ENCODE measurements around the gene PRADC1. TPM values are rescaled to one million over a fixed set of nuclear protein-coding genes. Genes with fewer than 3 reads are reported as not detected.

Gene PRADC1
- total and polyA plus RNA-seq, 2 donors (not counting 3 experiments of a cell fraction or from before 2014, with no cell fraction given), result 19.6 to 32.7 TPM

- Histone ChIP-seq H3K79me2 (ENCODE audit: control insufficient read depth, insufficient read depth, low read length) (no peaks in the 10 kb centered on the region), H3K9me3 (replicated peaks; ENCODE audit: control insufficient read depth, insufficient read depth, low read length) (no peaks in the 10 kb centered on the region), H3K36me3 (ENCODE audit: control insufficient read depth in 2 of 2, extremely low read depth in 1 of 2, insufficient read depth in 2 of 2, low read length in 2 of 2) (no peaks in the 10 kb centered on the region), H3K27me3 (ENCODE audit: control insufficient read depth in 2 of 2, insufficient read depth in 2 of 2, low read length in 2 of 2) (peaks cover 8 to 12% of the 10 kb centered on the region in 2 experiments), H3K4me3 (replicated peaks in 1 of 3; ENCODE audit: insufficient read depth in 1 of 3, low read depth in 1 of 3, low read length in 3 of 3) (no peak overlapping the region), H2AFZ (ENCODE audit: low read depth, low read length) (no peak overlapping the region), H3K9ac (replicated peaks; ENCODE audit: extremely low read depth, insufficient read depth, low read length) (no peak overlapping the region), H3K4me2 (ENCODE audit: insufficient read depth, low read length) (no peak overlapping the region), H3K4me1 (ENCODE audit: control insufficient read depth, extremely low read depth, insufficient read depth, low read length) (peaks cover 4% of the 10 kb centered on the region), H4K20me1 (replicated peaks; ENCODE audit: control insufficient read depth, extremely low read depth, insufficient read depth, low read length) (no peaks in the 10 kb centered on the region), H3K27ac (ENCODE audit: insufficient read depth, low read depth, low read length) (no peak overlapping the region), H3K9me1 (replicated peaks; ENCODE audit: control insufficient read depth, extremely low read depth, insufficient read depth, low read length) (no peaks in the 10 kb centered on the region)
- intact Hi-C loops (cut with micrococcal nuclease), result no loop called here
- dilution Hi-C loops (cut with MboI; ENCODE audit: extremely low pct_ligation_motif_present, low sequenced_read_pairs), result no loop called here
- FAIRE-seq (no peak), DNase-seq (ENCODE audit: low read depth, low spot score) (no peak)
- TF ChIP-seq FOS (IDR thresholded peaks at IDR 0.05; ENCODE audit: borderline replicate concordance, insufficient read depth, low read length) (no peak), GATA2 (IDR thresholded peaks at IDR 0.05; ENCODE audit: insufficient read depth, insufficient read length, low read depth, low read length) (no peak)
- POLR2A ChIA-PET, result no interaction called here
- no TSS peak for BruUV-seq (replicated peaks)
- CTCF ChIA-PET, result interaction anchor here (0.9 to 1.0 kb wide), 3 partner anchors 8 to 11 kb away, joined by 3 to 5 read pairs (median 3); no protein-coding TSS in a partner anchor
Observed at GRCh38 chr2:73279852-73280251, 46.8 kb upstream of the PRADC1 start.

GRCh38 chr2:73272270-73272669 lies 39.2 kb upstream of the PRADC1 start:
- intact Hi-C loops (cut with micrococcal nuclease), result no loop called here
- BruUV-seq (replicated peaks), result no TSS peak
- Histone ChIP-seq H3K4me2 (ENCODE audit: insufficient read depth, low read length) (no peak overlapping the region), H2AFZ (ENCODE audit: low read depth, low read length) (no peak overlapping the region), H3K9me1 (replicated peaks; ENCODE audit: control insufficient read depth, extremely low read depth, insufficient read depth, low read length) (no peaks in the 10 kb centered on the region), H3K4me3 (replicated peaks in 1 of 3; ENCODE audit: insufficient read depth in 1 of 3, low read depth in 1 of 3, low read length in 3 of 3) (no peak overlapping the region), H3K4me1 (ENCODE audit: control insufficient read depth, extremely low read depth, insufficient read depth, low read length) (no peaks in the 10 kb centered on the region), H3K9ac (replicated peaks; ENCODE audit: extremely low read depth, insufficient read depth, low read length) (no peak overlapping the region), H3K36me3 (ENCODE audit: control insufficient read depth in 2 of 2, extremely low read depth in 1 of 2, insufficient read depth in 2 of 2, low read length in 2 of 2) (no peaks in the 10 kb centered on the region), H3K79me2 (ENCODE audit: control insufficient read depth, insufficient read depth, low read length) (no peaks in the 10 kb centered on the region), H3K27me3 (ENCODE audit: control insufficient read depth in 2 of 2, insufficient read depth in 2 of 2, low read length in 2 of 2) (peaks cover 39 to 47% of the 10 kb centered on the region in 2 experiments), H3K27ac (ENCODE audit: insufficient read depth, low read depth, low read length) (no peak overlapping the region), H4K20me1 (replicated peaks; ENCODE audit: control insufficient read depth, extremely low read depth, insufficient read depth, low read length) (no peaks in the 10 kb centered on the region), H3K9me3 (replicated peaks; ENCODE audit: control insufficient read depth, insufficient read depth, low read length) (no peaks in the 10 kb centered on the region)
- DNase-seq (ENCODE audit: low read depth, low spot score), result no peak
- POLR2A ChIA-PET, result no interaction called here
- CTCF ChIA-PET, result interaction anchor here (1.2 kb wide), 1 partner anchor 8 kb away, joined by 3 read pairs; no protein-coding TSS in a partner anchor
- FAIRE-seq, result no peak
- TF ChIP-seq POLR2AphosphoS5 (IDR thresholded peaks at IDR 0.05; ENCODE audit: insufficient read depth, low read depth, low read length) (no peak), GATA2 (IDR thresholded peaks at IDR 0.05; ENCODE audit: insufficient read depth, insufficient read length, low read depth, low read length) (no peak), EZH2 (IDR thresholded peaks at IDR 0.05; ENCODE audit: borderline replicate concordance, low read depth, low read length, severe bottlenecking) (no peak), MAX (IDR thresholded peaks at IDR 0.05; ENCODE audit: insufficient read depth, insufficient read length) (no peak), MYC (IDR thresholded peaks at IDR 0.05; ENCODE audit: low read depth, low read length) (no peak)
- dilution Hi-C loops (cut with MboI; ENCODE audit: extremely low pct_ligation_motif_present, low sequenced_read_pairs), result no loop called here
